Activated CD4-positive, alpha-beta T cell treated with anti-CD3 and anti-CD28 coated beads, Interleukin-2, Interleukin-6, amounts not matched to agents 100 ng/mL and 50 ng/mL, durations not matched to agents 16 hours and 8 hours (primary cell): ENCODE data around the gene LUC7L3.
"Not testable (repeated sequence)": the region's sequence is repeated elsewhere in the genome, so short reads cannot be mapped to it uniquely, and the experiment has no call there.

Experiments
- DNase-seq: peaks from one replicate; pipeline ENCODE4 v3.0.0-alpha.2; 2020

The LUC7L3 gene

DNA sequence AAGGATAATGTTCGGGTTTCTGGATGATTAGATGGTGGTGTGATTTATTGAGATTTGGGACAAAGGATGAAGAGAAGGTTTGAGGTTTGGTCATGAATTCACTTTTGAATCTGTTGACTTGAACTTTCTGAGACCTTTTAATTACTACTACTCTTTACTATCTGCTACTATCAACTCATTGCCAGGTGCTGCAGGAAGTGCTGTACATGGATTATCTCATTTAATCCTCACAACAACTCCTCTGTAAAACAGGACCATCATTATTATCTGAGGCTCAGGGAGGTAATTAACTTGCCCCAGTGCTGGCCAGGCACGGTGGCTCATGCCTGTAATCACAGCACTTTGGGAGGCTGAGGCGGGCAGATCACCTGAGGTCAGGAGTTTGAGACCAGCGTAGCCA, 8.8 kb upstream of the LUC7L3 start:
- no peak for DNase-seq

DNA sequence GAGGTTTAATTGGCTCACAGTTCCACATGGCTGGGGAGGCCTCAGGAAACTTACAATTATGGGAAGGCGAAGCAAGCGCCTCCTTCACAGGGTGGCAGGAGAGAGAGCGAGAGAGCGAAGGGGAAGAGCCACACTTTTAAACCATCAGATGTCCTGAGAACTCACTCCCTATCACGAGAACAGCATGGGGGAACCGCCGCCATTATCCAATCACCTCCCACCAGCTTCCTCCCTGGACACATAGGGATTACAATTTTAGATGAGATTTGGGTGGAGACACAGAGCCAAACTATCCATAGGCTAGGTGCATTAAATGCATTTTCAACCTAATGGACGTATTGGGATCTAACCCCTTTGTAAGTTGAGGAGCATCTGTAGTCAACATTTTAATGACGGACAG, 6.8 kb upstream of the LUC7L3 start:
- DNase-seq, result no peak

GRCh38 chr17:50715471-50715870, 3.9 kb upstream of the LUC7L3 start:
- DNase-seq, result no peak

GRCh38 chr17:50719924-50720794, 756 bp downstream of the LUC7L3 start:
- no peak for DNase-seq

DNA sequence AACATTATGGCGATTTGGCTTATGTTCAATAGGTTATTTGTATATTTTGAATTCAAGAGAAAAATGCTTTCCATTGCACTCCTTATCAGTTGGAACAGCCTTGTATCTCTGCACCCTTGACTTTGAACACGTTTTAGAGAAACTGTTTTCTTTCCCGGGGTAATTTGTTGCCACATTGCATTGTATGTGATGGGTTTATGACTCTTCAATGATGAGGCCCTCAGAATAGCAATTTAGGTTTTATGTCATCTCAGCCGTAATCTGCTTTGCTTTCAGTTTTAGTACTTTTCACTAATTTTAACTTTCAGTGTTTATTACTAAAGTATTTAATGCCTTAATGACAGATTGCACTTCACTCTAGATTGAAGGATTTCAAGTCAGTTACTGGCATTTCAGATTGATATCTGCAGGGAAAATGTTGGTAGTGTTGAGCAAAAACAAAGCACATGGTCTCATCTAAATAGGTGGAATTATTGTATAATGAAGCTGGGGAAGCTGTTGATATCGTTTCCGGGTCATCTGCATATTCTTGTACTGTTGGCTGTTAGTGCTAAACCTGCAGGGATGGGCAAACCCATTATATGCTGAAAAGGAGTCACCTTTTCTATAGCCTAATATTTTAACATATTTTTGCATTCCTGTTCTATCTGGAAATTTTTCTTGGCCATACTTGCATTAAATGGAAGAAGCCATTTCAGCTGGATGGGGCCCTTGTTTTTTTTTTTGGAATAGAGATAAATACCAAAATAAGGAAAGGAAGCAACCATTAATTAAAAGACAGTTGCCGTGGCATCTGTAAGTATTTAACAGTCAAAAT, 2.0 kb downstream of the LUC7L3 start:
- peak; percentile 43 for DNase-seq

- DNase-seq, result no peak
Observed at GRCh38 chr17:50722746-50723145, 3.3 kb downstream of the LUC7L3 start.

GRCh38 chr17:50724622-50725021, 5.2 kb downstream of the LUC7L3 start:
- DNase-seq, result not testable (repeated sequence)

DNA sequence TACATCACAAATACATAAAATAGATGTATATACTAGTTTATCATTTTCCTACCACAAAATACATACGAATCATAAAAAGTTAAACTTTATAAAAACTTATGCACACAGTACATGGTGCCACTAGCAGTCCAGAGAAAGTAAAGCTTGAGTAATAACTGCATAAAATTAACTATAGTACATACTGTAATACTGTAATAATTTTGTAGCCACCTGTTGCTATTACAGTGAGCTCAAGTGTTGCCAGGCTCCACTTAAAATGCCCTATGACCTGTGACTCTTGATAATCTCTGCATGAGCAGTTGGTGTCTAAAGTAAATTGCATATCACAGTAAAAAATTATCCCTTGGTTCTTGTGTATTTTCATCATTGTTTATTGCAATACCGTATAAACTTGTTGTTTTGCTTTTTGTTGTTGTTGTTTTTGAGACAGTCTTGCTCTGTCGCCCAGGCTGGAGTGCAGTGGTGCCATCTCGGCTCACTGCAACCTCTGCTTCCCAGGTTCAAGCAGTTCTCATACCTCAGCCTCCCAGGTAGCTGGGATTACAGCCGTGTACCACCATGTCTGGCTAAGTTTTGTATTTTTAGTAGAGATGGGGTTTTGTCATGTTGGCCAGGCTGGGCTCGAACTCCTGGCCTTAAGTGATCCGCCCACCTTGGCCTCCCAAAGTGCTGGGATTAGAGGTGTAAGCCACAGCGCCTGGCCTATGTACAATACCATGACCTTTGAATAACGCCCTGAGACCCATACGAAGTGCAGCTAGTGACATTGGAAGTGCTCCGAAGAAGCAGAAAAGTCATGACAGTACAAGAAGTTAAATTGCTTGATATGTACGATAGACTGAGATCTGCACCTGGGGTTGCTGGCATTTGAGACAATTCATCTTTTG, 6.6 kb downstream of the LUC7L3 start:
- DNase-seq, result no peak

DNA sequence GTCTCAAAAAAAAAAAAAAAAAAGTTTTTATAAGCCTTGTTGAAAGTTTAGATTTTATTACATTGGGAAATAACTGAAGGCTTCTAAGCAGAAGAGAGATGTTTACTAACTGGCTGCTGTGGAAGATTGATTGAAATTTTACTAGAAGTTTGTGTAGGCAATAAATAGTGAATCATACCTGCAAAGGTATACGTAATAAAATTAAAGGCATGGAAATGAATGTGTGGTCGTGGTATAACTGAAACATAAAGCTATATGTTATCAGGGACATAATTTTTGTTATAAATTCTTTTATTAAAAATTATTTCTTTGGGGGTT, 8.7 kb downstream of the LUC7L3 start:
- DNase-seq, result no peak

DNA sequence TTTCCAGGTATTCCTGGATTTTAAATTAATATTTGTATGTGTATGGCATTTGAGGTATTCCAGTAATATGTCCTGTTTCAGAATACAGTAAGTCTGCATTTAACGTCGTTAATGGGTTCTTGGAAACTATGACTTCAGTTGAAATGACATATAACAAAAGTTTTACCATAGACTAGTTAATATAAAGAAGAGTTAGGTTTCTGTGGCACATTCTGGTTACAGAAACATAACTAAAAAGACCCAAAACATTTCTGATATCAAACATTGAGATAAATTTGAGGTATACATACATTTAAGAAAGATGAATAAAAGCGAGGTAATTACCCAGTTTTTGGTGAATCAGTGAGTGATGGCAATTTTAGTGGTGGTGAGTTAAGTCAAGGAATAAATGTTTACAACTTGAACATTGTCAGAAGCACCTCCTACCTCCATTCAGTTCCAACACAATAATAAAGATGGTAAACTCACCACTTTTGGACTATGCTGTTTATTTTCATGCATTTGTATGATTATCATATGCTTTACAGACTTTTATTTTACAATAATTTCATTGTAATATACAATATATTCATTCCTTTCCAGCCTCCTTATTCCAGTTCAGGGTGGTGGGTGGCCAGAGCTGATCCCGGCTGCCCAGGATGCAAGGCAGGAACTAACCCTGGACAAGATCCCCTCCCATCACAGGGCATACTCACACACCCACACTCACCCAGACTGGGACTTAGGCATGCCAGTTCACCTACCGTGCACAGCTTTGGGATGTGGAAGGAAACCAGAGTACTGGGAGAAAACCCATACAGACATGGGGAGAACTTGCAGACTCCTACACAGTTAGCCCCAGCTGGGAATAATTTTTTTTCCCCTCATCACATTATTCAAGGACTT, 9.7 kb downstream of the LUC7L3 start:
- DNase-seq, result no peak

- DNase-seq, result no peak
Observed at GRCh38 chr17:50731575-50732460, 12.4 kb downstream of the LUC7L3 start.

GRCh38 chr17:50735287-50735686, 15.9 kb downstream of the LUC7L3 start:
- DNase-seq, result no peak

DNA sequence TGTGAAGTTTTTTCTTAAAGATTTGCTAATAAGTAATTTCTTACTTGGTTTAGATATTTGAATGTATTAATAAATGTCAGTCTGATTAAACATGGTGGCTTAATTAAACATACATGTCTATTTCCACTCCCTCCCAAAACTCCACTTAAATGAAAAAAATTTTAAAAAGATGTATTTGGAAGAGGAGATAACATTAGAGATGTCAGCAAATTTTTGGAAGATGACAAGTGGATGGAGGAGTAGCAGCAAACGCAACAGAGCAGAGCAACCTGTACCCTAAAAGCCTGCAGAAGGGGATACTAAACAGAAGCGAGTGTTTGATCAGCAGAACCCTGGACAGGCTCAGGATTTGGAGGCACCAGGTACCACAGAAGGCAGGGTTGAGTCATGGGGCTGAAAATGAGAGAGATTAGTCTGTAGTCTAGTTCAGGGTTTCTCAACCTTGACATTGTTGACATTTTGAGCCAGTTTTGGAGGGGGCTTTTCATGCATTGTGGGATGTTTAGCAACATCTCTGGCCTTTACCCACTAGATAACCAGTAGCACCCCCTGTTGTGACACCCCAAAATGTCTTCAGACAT, 17.8 kb downstream of the LUC7L3 start:
- peak; percentile 30 for DNase-seq

DNA sequence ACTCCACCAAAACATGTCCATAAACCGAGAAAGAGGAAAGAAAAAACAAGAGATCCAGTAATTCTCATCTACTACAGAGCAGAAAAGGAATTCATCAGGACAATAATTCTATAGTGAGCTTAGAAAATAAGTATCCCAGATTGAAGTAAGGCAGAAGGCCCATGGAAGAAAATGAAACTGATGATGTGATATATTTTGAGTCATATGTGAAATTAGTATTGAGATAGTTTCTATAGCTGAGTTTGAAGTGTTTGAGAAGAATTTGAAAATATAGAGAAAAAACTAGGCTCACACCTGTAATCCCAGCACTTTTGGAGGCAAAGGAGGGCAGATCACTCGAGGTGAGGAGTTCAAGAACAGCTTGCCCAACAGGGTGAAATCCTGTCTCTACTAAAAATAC, 19.7 kb downstream of the LUC7L3 start:
- no peak for DNase-seq

DNA sequence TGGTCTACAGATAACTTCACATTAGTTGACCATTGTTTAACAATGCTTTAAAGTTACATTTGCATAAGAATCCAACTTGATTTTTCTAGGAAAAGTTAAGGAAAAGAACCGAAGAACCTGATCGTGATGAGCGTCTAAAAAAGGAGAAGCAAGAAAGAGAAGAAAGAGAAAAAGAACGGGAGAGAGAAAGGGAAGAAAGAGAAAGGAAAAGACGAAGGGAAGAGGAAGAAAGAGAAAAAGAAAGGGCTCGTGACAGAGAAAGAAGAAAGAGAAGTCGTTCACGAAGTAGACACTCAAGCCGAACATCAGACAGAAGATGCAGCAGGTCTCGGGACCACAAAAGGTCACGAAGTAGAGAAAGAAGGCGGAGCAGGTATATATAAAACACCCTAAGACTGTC, 26.2 kb downstream of the LUC7L3 start:
- DNase-seq, result no peak

DNA sequence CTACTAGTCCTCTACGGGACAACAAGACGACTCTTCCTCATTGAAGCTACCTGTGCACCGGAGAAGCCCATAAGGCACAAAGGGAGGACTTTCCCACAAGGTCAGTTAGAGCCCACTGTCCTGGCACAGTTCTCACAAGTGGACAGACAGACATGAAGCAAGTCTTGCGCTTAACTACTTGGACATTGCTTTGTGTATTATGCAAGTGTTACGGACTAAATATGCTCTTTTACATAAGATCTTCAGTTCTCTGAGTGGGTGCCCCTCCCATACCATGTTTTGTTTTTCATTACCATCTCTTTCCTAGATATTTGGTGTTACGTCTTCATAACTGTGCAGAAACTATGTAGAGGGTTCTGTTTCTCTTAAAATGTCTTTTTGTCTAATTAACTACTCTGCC, 29.8 kb downstream of the LUC7L3 start:
- no peak for DNase-seq

GRCh38 chr17:50754521-50754920, 35.1 kb downstream of the LUC7L3 start:
- DNase-seq, result no peak

- DNase-seq, result no peak
Observed at GRCh38 chr17:50758524-50758923, 39.1 kb downstream of the LUC7L3 start.

DNA sequence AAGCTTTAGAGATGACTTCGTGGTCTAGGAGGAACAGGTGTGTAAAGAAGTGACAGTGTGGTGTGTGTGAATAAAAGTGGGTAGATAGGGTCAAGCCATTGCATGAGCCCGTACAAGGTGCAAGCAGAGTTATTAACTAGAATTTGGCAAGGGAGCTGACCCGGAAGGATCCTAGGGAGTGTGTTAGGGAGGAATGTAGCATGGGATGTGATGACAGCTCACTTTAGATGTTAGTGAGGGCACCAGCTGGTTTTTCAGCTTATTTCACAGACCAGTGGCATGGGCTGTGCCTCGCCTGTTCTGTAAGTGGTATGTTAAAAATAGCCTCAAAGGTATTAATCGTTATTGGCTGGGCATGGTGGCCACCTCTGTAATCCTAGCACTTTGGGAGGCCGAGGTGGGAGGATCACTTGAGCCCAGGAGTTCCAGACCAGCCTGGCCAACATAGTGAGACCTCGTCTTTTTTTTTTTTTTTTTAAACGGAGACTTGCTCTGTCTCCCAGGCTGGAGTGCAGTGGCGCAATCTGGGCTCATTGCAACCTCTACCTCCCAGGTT, 39.7 kb downstream of the LUC7L3 start:
- DNase-seq, result no peak

DNA sequence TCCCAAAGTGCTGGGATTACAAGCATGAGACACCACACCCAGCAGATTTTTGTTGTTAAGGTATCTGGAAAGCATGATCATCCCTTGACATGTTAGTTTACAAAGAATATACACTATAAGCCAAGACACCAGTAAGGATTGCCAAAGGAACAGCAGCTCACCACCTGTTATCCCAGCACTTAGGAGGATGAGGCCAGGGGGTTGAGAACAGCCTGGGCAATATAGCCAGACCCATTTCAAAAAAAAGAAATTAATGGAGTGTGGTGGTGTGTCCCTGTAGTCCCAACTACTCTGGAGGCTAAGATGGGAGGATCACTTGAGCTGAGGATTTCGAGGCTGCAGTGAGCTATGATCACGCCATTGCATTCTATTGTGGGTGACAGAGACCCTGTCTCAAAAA, 42.8 kb downstream of the LUC7L3 start:
- no peak for DNase-seq
